HG03139 (cell line): ENCODE measurements around the gene PRR29.

Source experiments
- ATAC-seq: cut with Tn5 transposase; IDR thresholded peaks from one replicate; pipeline ENCODE4 v1.9.1; 2021; ENCODE audit not compliant: unreplicated experiment

The PRR29 gene

GRCh38 chr17:64039106-64039400 is 40.9 kb downstream of the PRR29 start:
- no peak for ATAC-seq

DNA sequence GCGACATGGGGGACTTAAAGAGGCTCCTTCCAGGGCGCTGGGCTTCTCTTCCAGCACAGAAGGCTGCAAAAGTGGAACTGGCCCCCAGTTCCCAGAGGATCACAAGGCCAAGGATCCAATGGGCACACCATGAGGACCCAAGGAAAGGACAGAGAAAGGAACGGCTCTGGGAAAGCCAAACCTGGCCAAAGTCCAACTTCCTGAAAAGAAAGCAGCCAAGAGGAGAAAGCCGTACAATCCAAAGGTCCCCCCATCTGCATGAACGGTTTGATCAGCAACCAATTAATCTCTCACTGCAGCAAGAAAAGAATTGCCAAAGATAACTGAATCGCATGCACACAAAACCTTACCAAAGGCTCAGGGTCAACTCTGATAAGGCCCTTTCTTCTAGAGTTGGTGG is 42.1 kb downstream of the PRR29 start:
- ATAC-seq, result no peak

DNA sequence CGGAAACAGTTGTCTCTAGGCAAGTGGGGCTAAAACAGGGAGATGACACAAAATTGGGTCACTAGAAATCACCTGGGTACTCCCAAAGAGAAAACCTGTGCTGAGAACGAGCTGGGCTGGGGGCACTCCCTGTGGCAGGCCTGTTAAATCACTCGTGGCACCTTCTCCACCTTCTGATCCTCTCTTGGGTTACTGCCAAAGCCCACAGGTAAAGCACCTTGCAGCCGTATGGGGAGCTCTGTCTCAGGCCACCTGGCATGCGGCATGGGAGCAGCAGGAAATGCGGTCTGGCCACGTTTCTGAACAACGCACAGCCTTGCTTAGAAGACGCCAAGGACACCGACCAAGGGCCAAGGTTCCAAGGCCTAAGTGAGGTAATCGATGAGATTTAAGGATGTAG is 43.8 kb downstream of the PRR29 start:
- no peak for ATAC-seq

DNA sequence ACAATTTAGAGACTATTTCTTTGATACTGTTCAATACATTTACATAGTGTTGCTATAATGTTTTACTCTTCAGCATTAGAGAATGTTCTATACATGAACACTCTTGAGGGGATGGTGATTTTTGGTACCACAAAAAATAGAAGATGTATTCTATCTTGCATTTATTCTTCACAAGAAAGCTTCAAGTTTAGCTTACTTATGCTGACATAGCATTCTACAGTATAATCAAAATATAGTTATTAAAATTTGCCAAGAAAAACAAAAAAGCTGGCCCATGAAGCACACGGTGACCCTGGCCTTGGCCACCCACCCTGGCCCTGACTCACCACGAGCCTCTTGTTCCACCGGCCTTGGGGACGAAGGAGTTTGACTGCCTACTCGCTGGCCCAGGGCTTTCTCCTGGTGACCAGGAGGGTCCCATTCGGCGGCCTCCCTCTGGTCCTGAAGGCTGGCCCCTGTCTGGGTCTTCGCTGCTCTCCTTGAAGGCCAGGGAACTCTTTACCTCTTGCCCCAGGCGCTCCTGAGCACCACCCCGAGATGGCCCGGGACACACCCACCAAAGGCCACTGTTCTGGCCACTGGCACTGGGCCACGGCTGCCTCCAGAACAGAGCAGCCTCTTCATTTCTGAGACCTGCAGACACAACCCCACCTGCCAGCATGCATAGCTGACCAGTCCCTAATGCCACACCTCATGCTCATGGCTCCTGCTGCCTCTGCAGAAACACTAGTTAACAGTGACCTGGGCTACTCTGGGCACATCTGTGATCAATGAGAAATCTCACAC is 44.7 kb downstream of the PRR29 start:
- no peak for ATAC-seq

GRCh38 chr17:64045176-64045575 is 47.0 kb downstream of the PRR29 start:
- no peak for ATAC-seq

DNA sequence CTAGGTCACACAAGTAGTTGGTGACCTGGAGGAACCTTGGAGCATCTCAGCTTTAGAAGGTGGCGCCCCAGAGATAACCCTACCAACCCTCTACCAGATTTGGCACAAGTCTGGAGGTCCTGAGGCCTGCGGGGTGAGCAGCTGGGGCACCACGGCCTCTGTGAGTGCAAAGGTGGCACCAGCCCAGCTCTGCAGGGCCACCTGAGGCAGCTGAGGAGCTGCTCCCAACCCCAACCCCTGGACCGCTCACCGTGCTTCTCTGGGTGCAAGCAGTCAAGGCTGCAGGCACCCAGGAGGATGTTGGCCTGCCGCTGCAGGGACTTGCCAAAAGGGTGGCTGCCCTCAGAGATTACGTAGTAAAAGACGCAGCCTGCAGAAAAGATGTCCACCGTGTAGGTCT is 50.7 kb downstream of the PRR29 start:
- no peak for ATAC-seq

GRCh38 chr17:64051153-64051552 is 53.0 kb downstream of the PRR29 start:
- ATAC-seq, result no peak

DNA sequence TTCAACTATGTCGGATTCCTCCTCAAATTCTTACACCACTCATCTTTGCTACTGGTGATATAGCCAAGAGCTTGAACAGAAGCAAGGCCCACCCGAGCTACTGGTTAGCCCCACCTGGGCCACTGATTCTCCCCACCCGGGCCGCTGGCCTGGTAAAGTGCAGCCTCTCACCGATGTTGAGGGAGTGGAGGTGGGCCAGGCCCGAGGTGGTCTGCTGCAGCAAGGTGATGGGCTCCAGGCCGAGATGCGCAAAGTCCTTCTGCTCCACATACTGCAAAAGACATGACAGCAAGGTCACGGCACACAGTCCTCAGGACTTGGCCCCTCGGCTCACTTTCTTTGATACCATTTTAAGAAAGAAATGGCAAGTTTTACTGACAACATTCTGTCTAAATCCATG is 55.0 kb downstream of the PRR29 start:
- no peak for ATAC-seq
